Thyroid gland (tissue), 4 donors: ENCODE measurements around the gene RNU11.
"Not testable (repeated sequence)": the region's sequence is repeated elsewhere in the genome, so short reads cannot be mapped to it uniquely, and the experiment has no call there.

Experiments used
- POLR2A ChIP-seq, 2 donors: fragments of 450-650 bp; IDR thresholded peaks; one replicate each; pipeline ENCODE4 v1.6.1; 2017; ENCODE audit warnings: antibody characterized with exemption in 2 of 2, mild to moderate bottlenecking in 2 of 2, moderate library complexity in 1 of 2
- TF ChIP-seq, protein P1 (sequence below), 6 experiments: fragments of 200-600 bp in 3 of 6; fragments of 450-650 bp in 3 of 6; sonication (generic) in 3 of 6; IDR thresholded peaks; one replicate each; pipeline ENCODE4 v1.5.1; 2016 to 2019; ENCODE audit warnings: antibody characterized with exemption in 6 of 6, mild to moderate bottlenecking in 2 of 6, inconsistent platforms in 1 of 6, moderate library complexity in 1 of 6

DNA sequence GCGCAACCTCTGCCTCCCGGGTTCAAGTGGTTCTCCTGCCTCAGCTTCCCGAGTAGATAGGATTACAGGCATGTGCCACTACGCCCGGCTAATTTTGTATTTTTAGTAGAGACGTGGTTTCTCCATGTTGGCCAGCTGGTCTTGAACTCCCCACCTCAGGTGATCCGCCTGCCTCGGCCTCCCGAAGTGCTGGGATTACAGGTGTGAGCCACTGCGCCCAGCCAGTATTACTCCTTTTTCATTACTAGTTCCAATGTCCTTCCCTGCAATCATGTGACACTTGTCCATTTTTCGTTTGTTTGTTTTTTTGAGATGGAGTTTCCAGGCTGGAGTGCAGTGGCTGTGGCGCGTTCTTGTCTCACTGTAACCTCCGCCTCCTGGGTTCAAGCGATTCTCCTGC, 24.6 kb downstream of the RNU11 start:
- TF ChIP-seq, protein P1, sequence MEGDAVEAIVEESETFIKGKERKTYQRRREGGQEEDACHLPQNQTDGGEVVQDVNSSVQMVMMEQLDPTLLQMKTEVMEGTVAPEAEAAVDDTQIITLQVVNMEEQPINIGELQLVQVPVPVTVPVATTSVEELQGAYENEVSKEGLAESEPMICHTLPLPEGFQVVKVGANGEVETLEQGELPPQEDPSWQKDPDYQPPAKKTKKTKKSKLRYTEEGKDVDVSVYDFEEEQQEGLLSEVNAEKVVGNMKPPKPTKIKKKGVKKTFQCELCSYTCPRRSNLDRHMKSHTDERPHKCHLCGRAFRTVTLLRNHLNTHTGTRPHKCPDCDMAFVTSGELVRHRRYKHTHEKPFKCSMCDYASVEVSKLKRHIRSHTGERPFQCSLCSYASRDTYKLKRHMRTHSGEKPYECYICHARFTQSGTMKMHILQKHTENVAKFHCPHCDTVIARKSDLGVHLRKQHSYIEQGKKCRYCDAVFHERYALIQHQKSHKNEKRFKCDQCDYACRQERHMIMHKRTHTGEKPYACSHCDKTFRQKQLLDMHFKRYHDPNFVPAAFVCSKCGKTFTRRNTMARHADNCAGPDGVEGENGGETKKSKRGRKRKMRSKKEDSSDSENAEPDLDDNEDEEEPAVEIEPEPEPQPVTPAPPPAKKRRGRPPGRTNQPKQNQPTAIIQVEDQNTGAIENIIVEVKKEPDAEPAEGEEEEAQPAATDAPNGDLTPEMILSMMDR (IDR thresholded peaks at IDR 0.05): not testable (repeated sequence)
- not testable (repeated sequence) for TF ChIP-seq POLR2A (IDR thresholded peaks at IDR 0.05)
